ENCODE results near the gene OR51B6. TPM values are rescaled to one million over a fixed set of nuclear protein-coding genes. Genes with fewer than 3 reads are reported as not detected.
"Not testable (repeated sequence)": the region's sequence is repeated elsewhere in the genome, so short reads cannot be mapped to it uniquely, and the experiment has no call there.

Gene OR51B6
- total RNA-seq, 3 donors from 2014 or later, result not detected

GRCh38 chr11:5310423-5310822, 40.9 kb upstream of the OR51B6 start:
- H3K4me3 ChIP-seq, result no peak overlapping the region
- no peak for ATAC-seq
- no peaks in the 10 kb centered on the region for H3K9me3 ChIP-seq
- TF ChIP-seq CTCF (IDR thresholded peaks at IDR 0.05), result no peak
- DNase-seq, result no peak
- H3K4me1 ChIP-seq (ENCODE audit: low read depth), result no peaks in the 10 kb centered on the region
- no peaks in the 10 kb centered on the region for H3K36me3 ChIP-seq (ENCODE audit: low read depth)
- intact Hi-C loops (cut with DNase I, micrococcal nuclease), result no loop called here

GRCh38 chr11:5313326-5314023, 37.8 kb upstream of the OR51B6 start:
- H3K4me3 ChIP-seq; DNase-seq; H3K4me1 ChIP-seq (ENCODE audit: low read depth); H3K9me3 ChIP-seq; H3K36me3 ChIP-seq (ENCODE audit: low read depth); ATAC-seq; intact Hi-C loops (cut with DNase I, micrococcal nuclease): not testable (repeated sequence)

- ATAC-seq (no peak), DNase-seq (no peak)
- Histone ChIP-seq H3K9me3 (no peaks in the 10 kb centered on the region), H3K36me3 (ENCODE audit: low read depth) (no peaks in the 10 kb centered on the region), H3K4me3 (no peak overlapping the region), H3K4me1 (ENCODE audit: low read depth) (no peaks in the 10 kb centered on the region)
- intact Hi-C loops (cut with DNase I, micrococcal nuclease), result no loop called here
- no peak for TF ChIP-seq CTCF (IDR thresholded peaks at IDR 0.05)
These were observed 34.0 kb upstream of the OR51B6 start for GRCh38 chr11:5317292-5317691.

- ATAC-seq (no peak), DNase-seq (no peak)
- Histone ChIP-seq H3K9me3 (no peaks in the 10 kb centered on the region), H3K4me3 (no peak within 1 kb of the TSS), H3K4me1 (ENCODE audit: low read depth) (no peaks in the 10 kb centered on the region), H3K36me3 (ENCODE audit: low read depth) (no peaks in the 10 kb centered on the region)
- TF ChIP-seq CTCF (IDR thresholded peaks at IDR 0.05), result no peak
- intact Hi-C loops (cut with DNase I, micrococcal nuclease), result no loop called here
These were observed 27.1 kb upstream of the OR51B6 start, which contains the start of gene OR51B2 for GRCh38 chr11:5324197-5324596. OR51B2 (minus strand) TSS chr11:5324297; CDS start chr11:5324297, 0 bp downstream.

- no peak for DNase-seq
- intact Hi-C loops (cut with DNase I, micrococcal nuclease), result no loop called here
- TF ChIP-seq CTCF (IDR thresholded peaks at IDR 0.05), result no peak
- Histone ChIP-seq H3K4me3 (no peak overlapping the region), H3K36me3 (ENCODE audit: low read depth) (no peaks in the 10 kb centered on the region), H3K4me1 (ENCODE audit: low read depth) (no peaks in the 10 kb centered on the region), H3K9me3 (no peaks in the 10 kb centered on the region)
- ATAC-seq, result no peak
These were observed 16.1 kb upstream of the OR51B6 start for GRCh38 chr11:5335170-5335569.

DNA sequence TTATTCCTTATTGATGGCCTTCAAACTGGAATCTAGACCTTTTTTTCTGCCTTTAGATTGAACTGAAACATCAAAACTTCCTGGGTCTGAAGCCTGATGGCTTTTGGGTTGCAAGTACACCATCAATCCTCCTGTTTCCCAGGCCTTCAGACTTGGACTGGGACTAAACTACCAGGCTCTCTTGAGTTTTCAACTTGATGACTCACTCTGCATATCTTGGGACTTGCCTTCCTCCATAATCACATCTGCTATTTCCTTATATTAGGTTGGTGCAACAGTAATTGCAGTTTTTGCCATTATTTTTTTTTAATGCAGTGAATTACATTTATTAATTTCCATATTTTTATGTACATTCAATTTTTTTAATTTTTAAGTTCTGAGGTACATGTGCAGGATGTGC, 15.0 kb upstream of the OR51B6 start:
- intact Hi-C loops (cut with DNase I, micrococcal nuclease), result no loop called here
- Histone ChIP-seq H3K4me3 (no peak overlapping the region), H3K4me1 (ENCODE audit: low read depth) (no peaks in the 10 kb centered on the region), H3K36me3 (ENCODE audit: low read depth) (no peaks in the 10 kb centered on the region), H3K9me3 (no peaks in the 10 kb centered on the region)
- no peak for ATAC-seq
- TF ChIP-seq CTCF (IDR thresholded peaks at IDR 0.05), result no peak
- no peak for DNase-seq

GRCh38 chr11:5337253-5337652, 14.1 kb upstream of the OR51B6 start:
- H3K4me1 ChIP-seq (ENCODE audit: low read depth); H3K36me3 ChIP-seq (ENCODE audit: low read depth); DNase-seq; intact Hi-C loops (cut with DNase I, micrococcal nuclease); H3K4me3 ChIP-seq; H3K9me3 ChIP-seq; ATAC-seq: not testable (repeated sequence)
